B cell (primary cell): ENCODE data around the gene TAS2R43. TPM values are rescaled to one million over a fixed set of nuclear protein-coding genes. Genes with fewer than 3 reads are reported as not detected.

Source experiments
- ATAC-seq: fragments of 200-7000 bp; cut with Tn5 transposase; one replicate; pipeline ENCODE4 v1.10.0; 2021; ENCODE audit warnings: low read depth, mild to moderate bottlenecking, moderate number of reproducible peaks, moderate library complexity
- CTCF ChIA-PET: fragments of 350-600 bp; sonication (Branson Sonifier 250); formaldehyde crosslinking; loops from one replicate; lab custom pipeline; 2021; ENCODE audit warnings: antibody characterized with exemption, inconsistent platforms; lab: Charles Lee
- POLR2A ChIA-PET: fragments of 350-600 bp; sonication (Branson Sonifier 250); formaldehyde crosslinking; loops from one replicate; lab custom pipeline; 2021; ENCODE audit warnings: antibody characterized with exemption; lab: Charles Lee
- DNase-seq: peaks from one replicate; pipeline ENCODE4 v3.0.0; 2013
- H2AFZ ChIP-seq: 2 replicates; pipeline ENCODE4 v1.6.1; 2012; ENCODE audit warnings: mild to moderate bottlenecking, low read depth, low read length; ENCODE audit not compliant: insufficient read depth, poor library complexity, severe bottlenecking
- H3K27ac ChIP-seq, 2 donors: 1 replicate in 1 of 2; 2 replicates in 1 of 2; pipeline ENCODE4 v1.5.1; 2012 to 2013; ENCODE audit warnings: low read length in 2 of 2, mild to moderate bottlenecking in 2 of 2, moderate library complexity in 1 of 2
- H3K27me3 ChIP-seq, 4 experiments: fragments of 200-600 bp in 1 of 4; sonication (generic) in 1 of 4; replicated peaks in 1 of 4; 1 replicate in 2 of 4; 2 replicates in 2 of 4; pipeline versions ENCODE4 v1.6.1 to v1.7.0; 2013 to 2016; ENCODE audit warnings: low read length in 3 of 4, mild to moderate bottlenecking in 2 of 4, mixed read lengths in 1 of 4, moderate library complexity in 1 of 4; ENCODE audit not compliant: insufficient read depth in 4 of 4, control insufficient read depth in 3 of 4; ENCODE audit errors: control extremely low read depth in 1 of 4
- H3K36me3 ChIP-seq, 2 experiments: replicated peaks in 1 of 2; 1 replicate in 1 of 2; 2 replicates in 1 of 2; pipeline versions ENCODE4 v1.6.1 to v1.7.1; 2013; ENCODE audit warnings: low read length in 1 of 2; ENCODE audit not compliant: insufficient read depth in 2 of 2, control insufficient read depth in 1 of 2; ENCODE audit errors: control extremely low read depth in 1 of 2, extremely low read depth in 1 of 2
- H3K4me1 ChIP-seq, 2 donors: fragments of 200-600 bp in 1 of 2; sonication (generic) in 1 of 2; 1 replicate in 1 of 2; 2 replicates in 1 of 2; pipeline versions ENCODE4 v1.5.1 to v1.6.1; 2013 to 2017; ENCODE audit warnings: low read length in 2 of 2; ENCODE audit not compliant: control insufficient read depth in 2 of 2, insufficient read depth in 2 of 2
- H3K4me2 ChIP-seq: replicated peaks from 2 replicates; pipeline ENCODE3; 2012; ENCODE audit warnings: mild to moderate bottlenecking, low read depth, low read length; ENCODE audit not compliant: poor library complexity, severe bottlenecking
- H3K4me3 ChIP-seq, 5 experiments: fragments of 200-600 bp in 1 of 5; sonication (generic) in 1 of 5; 1 replicate in 3 of 5; 2 replicates in 2 of 5; pipeline versions ENCODE4 v1.5.1 to v1.7.0; 2011 to 2016; ENCODE audit warnings: low read length in 4 of 5, mild to moderate bottlenecking in 4 of 5, low read depth in 2 of 5, control low read depth in 1 of 5, moderate library complexity in 1 of 5; ENCODE audit not compliant: insufficient read depth in 1 of 5; ENCODE audit errors: control extremely low read depth in 1 of 5, extremely low read depth in 1 of 5
- H3K79me2 ChIP-seq: fragments of 200-600 bp; sonication (generic); one replicate; pipeline ENCODE4 v1.6.0; 2016; ENCODE audit warnings: low read length; ENCODE audit not compliant: control insufficient read depth, insufficient read depth
- H3K9ac ChIP-seq: fragments of 200-600 bp; sonication (generic); 2 replicates; pipeline ENCODE4 v1.6.1; 2017; ENCODE audit warnings: mild to moderate bottlenecking, low read length, moderate library complexity
- H3K9me3 ChIP-seq, 3 donors: one replicate each; pipeline versions ENCODE4 v1.6.1 to v1.7.1; 2013; ENCODE audit warnings: low read length in 2 of 3; ENCODE audit not compliant: control insufficient read depth in 2 of 3, insufficient read depth in 1 of 3; ENCODE audit errors: control extremely low read depth in 1 of 3
- H4K20me1 ChIP-seq: 2 replicates; pipeline ENCODE4 v1.6.0; 2012; ENCODE audit warnings: mild to moderate bottlenecking, low read length; ENCODE audit not compliant: insufficient read depth, control insufficient read depth, poor library complexity, severe bottlenecking
- H3K27ac Mint-ChIP-seq: one replicate; pipeline ENCODE4 v1.8.0; 2021; ENCODE audit warnings: mixed read lengths
- H3K27me3 Mint-ChIP-seq: one replicate; pipeline ENCODE4 v1.8.0; 2021; ENCODE audit warnings: mixed read lengths
- H3K4me1 Mint-ChIP-seq: one replicate; pipeline ENCODE4 v1.8.0; 2021; ENCODE audit warnings: mixed read lengths
- H3K4me3 Mint-ChIP-seq: one replicate; pipeline ENCODE4 v1.8.0; 2021; ENCODE audit warnings: mixed read lengths
- H3K9me3 Mint-ChIP-seq: one replicate; pipeline ENCODE4 v1.8.0; 2022; ENCODE audit warnings: mixed read lengths; ENCODE audit not compliant: insufficient read depth
- CTCF ChIP-seq: fragments of 200-600 bp; IDR thresholded peaks from one replicate; pipeline ENCODE4 v1.8.0; 2022; ENCODE audit warnings: antibody characterized with exemption, mild to moderate bottlenecking
- EZH2 ChIP-seq: IDR thresholded peaks from 2 replicates; pipeline ENCODE4 v1.6.1; 2012; ENCODE audit warnings: borderline replicate concordance, low read depth, mild to moderate bottlenecking, moderate library complexity, low read length; ENCODE audit not compliant: insufficient read depth, poor library complexity, severe bottlenecking
- WGBS: methylation state at CpG from one replicate; pipeline ENCODE4 v1.1.5; 2013; ENCODE audit warnings: missing lambda C conversion rate; ENCODE audit not compliant: insufficient coverage; 5-methylcytosine and 5-hydroxymethylcytosine counted together
- intact Hi-C: fragments of 100-400 bp; cut with micrococcal nuclease; formaldehyde crosslinking; loops from one replicate; pipeline ENCODE4 v1.10.0; 2022
- polyA plus RNA-seq: library from polyadenylated mRNA; depleted of rRNA; stranded (reverse); fragments of >200 nt; gene quantifications from 2 replicates; pipeline ENCODE4 v1.2.3, GENCODE V29; 2012
- total RNA-seq, 2 donors: library from RNA; stranded (reverse); fragments of 120-200 nt in 1 of 2; gene quantifications; 1 replicate in 1 of 2; 2 replicates in 1 of 2; pipeline versions ENCODE4 v1.2.3 to v1.2.4, GENCODE V29; 2013 to 2022

Gene TAS2R43
- total and polyA plus RNA-seq, 2 donors (not counting 1 experiment from before 2014, with no cell fraction given) = 5.0 TPM; not detected in 1

- ATAC-seq (no peak), DNase-seq (no peak)
- Histone ChIP-seq H3K79me2 (peaks cover 52% of the 10 kb centered on the region), H2AFZ (no peak within 1 kb of the TSS), H3K27me3 (no peaks in the 10 kb centered on the region), H3K36me3 (peaks cover 0 to 2% of the 10 kb centered on the region in 2 experiments), H3K4me2 (no peak within 1 kb of the TSS), H3K9ac (no peak within 1 kb of the TSS), H3K4me3 (no peak within 1 kb of the TSS), H4K20me1 (peaks cover 12% of the 10 kb centered on the region), H3K4me1 (no peaks in the 10 kb centered on the region), H3K9me3 (no peaks in the 10 kb centered on the region), H3K27ac (no peak within 1 kb of the TSS)
- ChIA-PET POLR2A (no interaction called here), CTCF (no interaction called here)
- Mint-ChIP-seq H3K27ac (no peak within 1 kb of the TSS), H3K4me1 (peaks cover 14% of the 10 kb centered on the region), H3K9me3 (no peaks in the 10 kb centered on the region), H3K27me3 (no peaks in the 10 kb centered on the region), H3K4me3 (no peak within 1 kb of the TSS)
- no CpG with 5 or more reads among the region's 3 CpGs for WGBS
- TF ChIP-seq EZH2 = no peak
- TF ChIP-seq CTCF = no peak
- intact Hi-C loops = no loop called here
Observed at GRCh38 chr12:11134305-11134704, 42.2 kb upstream of the TAS2R43 start, which contains the start of gene TAS2R30. TSS of gene TAS2R30 (minus strand) at chr12:11134644. CDS start at chr12:11134244, 400 bp downstream.

- peaks cover 12% of the 10 kb centered on the region for H4K20me1 ChIP-seq
- no peak for TF ChIP-seq EZH2
- TF ChIP-seq CTCF = no peak
- no peak overlapping the region for H3K4me3 ChIP-seq
- ATAC-seq = no peak
- H3K4me1 Mint-ChIP-seq = peaks cover 14% of the 10 kb centered on the region
- WGBS = no CpG with 5 or more reads among the region's 2 CpGs
- peaks cover 0 to 2% of the 10 kb centered on the region in 2 experiments for H3K36me3 ChIP-seq
- POLR2A ChIA-PET = no interaction called here
- no peak overlapping the region for H2AFZ ChIP-seq
- DNase-seq = no peak
- intact Hi-C loops = no loop called here
- no peaks in the 10 kb centered on the region for H3K4me1 ChIP-seq
- H3K27me3 Mint-ChIP-seq = no peaks in the 10 kb centered on the region
- H3K9ac ChIP-seq = no peak overlapping the region
- no peak overlapping the region for H3K27ac Mint-ChIP-seq
- no peaks in the 10 kb centered on the region for H3K9me3 ChIP-seq
- H3K4me2 ChIP-seq = no peak overlapping the region
- peaks cover 50% of the 10 kb centered on the region for H3K79me2 ChIP-seq
- H3K9me3 Mint-ChIP-seq = no peaks in the 10 kb centered on the region
- H3K27ac ChIP-seq = no peak overlapping the region
- H3K27me3 ChIP-seq = no peaks in the 10 kb centered on the region
- CTCF ChIA-PET = no interaction called here
- no peak overlapping the region for H3K4me3 Mint-ChIP-seq
Observed at GRCh38 chr12:11133816-11134215, 41.7 kb upstream of the TAS2R43 start.
